K562 (cell line): ENCODE results near the gene PHACTR3. TPM values are rescaled to one million over a fixed set of nuclear protein-coding genes. Genes with fewer than 3 reads are reported as not detected.

ENCODE experiments used
- ATAC-seq: fragments of 200-7000 bp; cut with Tn5 transposase; 3 replicates; pipeline ENCODE4 v1.9.1; 2020; ENCODE audit warnings: moderate library complexity
- BruUV-seq: library from RNA; stranded (reverse); fragments of 400-500 nt; replicated peaks from 2 replicates; lab custom pipeline; 2021; lab: Mats Ljungman, UMichigan
- CTCF ChIA-PET: fragments of 300-600 bp; formaldehyde crosslinking; extraction: SDS; loops from one replicate; lab custom pipeline; 2021; ENCODE audit warnings: low intra/inter-chr PET ratio; lab: Yijun Ruan, JAX
- POLR2A ChIA-PET: fragments of 300-600, 350-650 bp; sonication (Branson Sonifier 250); formaldehyde crosslinking; extraction: SDS; loops from one replicate; lab custom pipeline; 2021; ENCODE audit warnings: antibody characterized with exemption, inconsistent platforms; lab: Yijun Ruan, JAX
- DNase-seq, 4 experiments: peaks; one replicate each; pipeline versions ENCODE4 v3.0.0 to v3.0.0-alpha.2; 2011 to 2018; ENCODE audit warnings: low spot score in 3 of 4, mixed read lengths in 3 of 4; ENCODE audit errors: extremely low read depth in 1 of 4
- FAIRE-seq: peaks from 2 replicates; lab custom pipeline; 2011; peaks lifted over from hg19 to GRCh38; lab: Jason Lieb, UNC
- H2AFZ ChIP-seq: 2 replicates; pipeline ENCODE4 v1.6.0; 2011; ENCODE audit warnings: low read depth, low read length, control low read depth, inconsistent platforms
- H3K27ac ChIP-seq: fragments of 200-600 bp; 3 replicates; pipeline ENCODE4 v1.8.0; 2011; ENCODE audit warnings: low read depth, mild to moderate bottlenecking, control low read depth, inconsistent platforms, low read length, moderate library complexity, mixed read lengths; ENCODE audit errors: extremely low read depth
- H3K27me3 ChIP-seq, 2 experiments: fragments of 300-600 bp in 1 of 2; 2 replicates in 1 of 2; 3 replicates in 1 of 2; pipeline versions ENCODE4 v1.6.0 to v1.8.0; 2011; ENCODE audit warnings: inconsistent platforms in 2 of 2, low read length in 2 of 2, mild to moderate bottlenecking in 1 of 2, mixed read lengths in 1 of 2, moderate library complexity in 1 of 2; ENCODE audit not compliant: control insufficient read depth in 2 of 2, insufficient read depth in 2 of 2
- H3K36me3 ChIP-seq: fragments of 300-600 bp; 3 replicates; pipeline ENCODE4 v1.8.0; 2011; ENCODE audit warnings: mild to moderate bottlenecking, low read length, inconsistent platforms; ENCODE audit not compliant: control insufficient read depth, insufficient read depth
- H3K4me1 ChIP-seq, 2 experiments: fragments of 200-600 bp in 1 of 2; replicated peaks in 1 of 2; 2 replicates in 1 of 2; 3 replicates in 1 of 2; pipeline versions ENCODE4 v1.5.1 to v1.8.0; 2011; ENCODE audit warnings: inconsistent platforms in 2 of 2, low read length in 2 of 2, mild to moderate bottlenecking in 1 of 2, mixed read lengths in 1 of 2, moderate library complexity in 1 of 2; ENCODE audit not compliant: control insufficient read depth in 2 of 2, insufficient read depth in 2 of 2
- H3K4me2 ChIP-seq: 2 replicates; pipeline ENCODE4 v1.6.1; 2011; ENCODE audit warnings: low read length, control low read depth, inconsistent platforms, mixed read lengths; ENCODE audit not compliant: insufficient read depth
- H3K4me3 ChIP-seq: fragments of 200-600 bp; sonication (generic), shearing (Covaris generic); 2 replicates; pipeline ENCODE4 v1.5.1; 2016; ENCODE audit warnings: control low read depth, inconsistent platforms
- H3K79me2 ChIP-seq: fragments of 200-600 bp; 3 replicates; pipeline ENCODE4 v1.8.0; 2011; ENCODE audit warnings: low read length, inconsistent platforms; ENCODE audit not compliant: control insufficient read depth, insufficient read depth
- H3K9ac ChIP-seq, 2 experiments: 2 replicates each; pipeline versions ENCODE4 v1.6.0 to v1.6.1; 2011; ENCODE audit warnings: low read depth in 2 of 2, low read length in 2 of 2, control low read depth in 1 of 2, inconsistent platforms in 1 of 2, mild to moderate bottlenecking in 1 of 2, mixed read lengths in 1 of 2; ENCODE audit not compliant: insufficient read depth in 1 of 2
- H3K9me1 ChIP-seq: one replicate; pipeline ENCODE4 v1.6.0; 2011; ENCODE audit warnings: inconsistent platforms, mild to moderate bottlenecking, low read length, moderate library complexity; ENCODE audit not compliant: control insufficient read depth, insufficient read depth
- H3K9me3 ChIP-seq: replicated peaks from 2 replicates; pipeline ENCODE4 v1.5.1; 2011; ENCODE audit warnings: low read depth, low read length, inconsistent platforms; ENCODE audit not compliant: control insufficient read depth, insufficient read depth
- H4K20me1 ChIP-seq: replicated peaks from 2 replicates; pipeline ENCODE4 v1.6.1; 2011; ENCODE audit warnings: low read length, inconsistent platforms, mixed read lengths; ENCODE audit not compliant: control insufficient read depth, insufficient read depth
- CHCHD3 ChIP-seq: fragments of 250-450 bp; sonication (Bioruptor Pico); IDR thresholded peaks from 2 replicates; pipeline ENCODE4 v2.1.2; 2022; ENCODE audit warnings: mild to moderate bottlenecking
- HSF4 ChIP-seq: fragments of 250-450 bp; sonication (Bioruptor Pico); IDR thresholded peaks from 2 replicates; pipeline ENCODE4 v2.1.2; 2022; ENCODE audit warnings: mild to moderate bottlenecking, moderate library complexity, borderline replicate concordance
- RAD21 ChIP-seq, 2 experiments: fragments of 250-450 bp in 1 of 2; fragments of 450-650 bp in 1 of 2; sonication (Bioruptor Pico) in 1 of 2; formaldehyde crosslinking in 1 of 2; IDR thresholded peaks in 1 of 2; conservative IDR thresholded peaks in 1 of 2; 2 replicates each; pipeline versions ENCODE4 v1.4.0 to v1.8.0; 2020 to 2022; ENCODE audit warnings: mild to moderate bottlenecking in 2 of 2, moderate library complexity in 1 of 2
- ZNF707 ChIP-seq: fragments of 250-450 bp; sonication (Bioruptor Pico); conservative IDR thresholded peaks from 2 replicates; pipeline ENCODE4 v1.8.0; 2022; ENCODE audit warnings: inconsistent platforms, mild to moderate bottlenecking, moderate library complexity
- WGBS: fragments of 100-300 bp; shearing (Covaris generic); methylation state at CpG from one replicate; pipeline ENCODE4 v1.1.6; 2016; ENCODE audit warnings: low coverage, mixed read lengths; ENCODE audit not compliant: insufficient coverage; ENCODE audit errors: missing lambda C conversion rate; 5-methylcytosine and 5-hydroxymethylcytosine counted together
- in situ Hi-C: fragments of 300-500 bp; cut with MboI; formaldehyde crosslinking; loops from 4 replicates; pipeline ENCODE4 v1.15.0; 2018; ENCODE audit warnings: inconsistent platforms, mixed read lengths
- intact Hi-C: fragments of 100-400 bp; cut with micrococcal nuclease; formaldehyde crosslinking; loops from 2 replicates; pipeline ENCODE4 v1.14.2; 2022
- polyA plus RNA-seq, 8 experiments: library from polyadenylated mRNA; depleted of rRNA in 4 of 8; stranded (reverse) in 5 of 8; unstranded in 3 of 8; fragments of >200 nt; fragmentation: Nextera tagmentation in 2 of 8; fragmentation: Illumina TruSeq in 1 of 8; extraction: Ambion mirVana in 2 of 8; extraction: Trizol in 1 of 8; gene quantifications; 2 replicates each; pipeline versions ENCODE4 v1.2.1 to v1.2.3, GENCODE V29; 2011 to 2014; ENCODE audit warnings: inconsistent platforms in 1 of 8, missing spikeins in 1 of 8
- total RNA-seq, 7 experiments: library from RNA; depleted of rRNA in 6 of 7; stranded (reverse); fragments of >200 nt in 6 of 7; fragmentation: Illumina TruSeq in 2 of 7; extraction: Trizol in 2 of 7; gene quantifications; 2 replicates each; pipeline versions ENCODE4 v1.2.1 to v1.2.3, GENCODE V29; 2011 to 2021; ENCODE audit warnings: low replicate concordance in 1 of 7
- TF ChIP-seq, protein P1 (sequence below): fragments of 250-450 bp; sonication (Bioruptor Pico); IDR thresholded peaks from 2 replicates; pipeline ENCODE4 v1.9.0; 2021; ENCODE audit warnings: mild to moderate bottlenecking, inconsistent platforms
- TF ChIP-seq, protein P2 (sequence below), 3 experiments: fragments of 200-800 bp in 1 of 3; fragments of 250-450 bp in 1 of 3; fragments of 450-650 bp in 1 of 3; sonication (Bioruptor Pico) in 1 of 3; sonication (Bioruptor generic) in 1 of 3; formaldehyde crosslinking in 1 of 3; IDR thresholded peaks; 2 replicates each; pipeline versions ENCODE4 v1.6.1 to v1.8.0; 2016 to 2022; ENCODE audit warnings: mild to moderate bottlenecking in 2 of 3, missing genetic modification characterization in 2 of 3, missing compliant biosample characterization in 1 of 3, moderate library complexity in 1 of 3
- TF ChIP-seq, protein P3 (sequence below), 3 experiments: IDR thresholded peaks in 2 of 3; conservative IDR thresholded peaks in 1 of 3; 2 replicates each; pipeline ENCODE4 v1.5.1; 2011 to 2012; ENCODE audit warnings: low read length in 3 of 3, mild to moderate bottlenecking in 3 of 3, control low read depth in 2 of 3, improper control_type of control experiment in 1 of 3, inconsistent platforms in 1 of 3, low read depth in 1 of 3, mixed read lengths in 1 of 3, moderate library complexity in 1 of 3; ENCODE audit not compliant: insufficient read depth in 2 of 3

The PHACTR3 gene
- total and polyA plus RNA-seq, 9 of the 15 experiments (the other 6 are each of a cell fraction or from before 2014, with no cell fraction given): not detected

DNA sequence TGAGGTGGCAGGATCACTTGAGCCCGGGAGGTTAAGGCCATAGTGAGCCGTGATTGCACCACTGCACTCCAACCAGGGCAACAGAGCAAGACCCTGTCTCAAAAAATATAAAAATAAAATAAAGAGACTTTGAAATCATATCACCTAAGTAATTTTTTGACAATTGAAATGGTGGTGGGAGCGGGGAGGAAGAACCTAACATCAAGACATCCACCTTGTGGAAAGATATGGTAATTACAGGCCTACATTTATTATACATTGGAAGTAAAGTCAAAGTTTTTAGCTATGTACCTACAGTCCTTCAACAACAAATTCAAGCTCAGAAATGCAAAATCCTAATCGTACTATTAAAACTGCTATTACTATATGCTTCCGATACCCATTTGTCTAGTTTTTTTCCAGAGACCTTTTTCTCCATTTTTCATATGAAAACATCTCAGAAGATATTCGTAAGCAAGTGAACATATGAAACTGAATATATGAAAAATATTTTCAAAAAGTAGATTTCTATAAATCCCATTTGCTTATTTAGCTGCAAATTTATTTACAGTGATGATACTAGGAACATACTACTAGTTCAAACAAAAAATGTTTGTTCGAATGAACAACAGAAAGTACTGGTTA is 245.8 kb downstream of the PHACTR3 start:
- H3K4me2 ChIP-seq: no peak overlapping the region
- DNase-seq: peak; percentile 30 to 38 (median 35)
- H3K27me3 ChIP-seq: no peaks in the 10 kb centered on the region
- no peaks in the 10 kb centered on the region for H3K79me2 ChIP-seq
- ChIA-PET POLR2A (interaction anchor here (0.9 kb wide), 1 partner anchor 11 kb away, joined by 3 read pairs; no protein-coding TSS in a partner anchor), CTCF (interaction anchor here (0.6 kb wide), 1 partner anchor 251 kb away, joined by 3 read pairs; no protein-coding TSS in a partner anchor)
- in situ Hi-C loops: no loop called here
- peak; percentile 72 for ATAC-seq
- H3K9ac ChIP-seq: no peak overlapping the region
- BruUV-seq: no TSS peak
- 4% methylated on average over 7 of the region's 7 CpGs for WGBS
- H3K4me3 ChIP-seq: no peak overlapping the region
- no peaks in the 10 kb centered on the region for H3K4me1 ChIP-seq
- H4K20me1 ChIP-seq: no peaks in the 10 kb centered on the region
- no peak overlapping the region for H3K27ac ChIP-seq
- intact Hi-C loops: loop anchor here (1.0 kb wide), 1 partner anchor 67 kb away; no protein-coding TSS in a partner anchor
- no peaks in the 10 kb centered on the region for H3K36me3 ChIP-seq
- TF ChIP-seq, protein P1, sequence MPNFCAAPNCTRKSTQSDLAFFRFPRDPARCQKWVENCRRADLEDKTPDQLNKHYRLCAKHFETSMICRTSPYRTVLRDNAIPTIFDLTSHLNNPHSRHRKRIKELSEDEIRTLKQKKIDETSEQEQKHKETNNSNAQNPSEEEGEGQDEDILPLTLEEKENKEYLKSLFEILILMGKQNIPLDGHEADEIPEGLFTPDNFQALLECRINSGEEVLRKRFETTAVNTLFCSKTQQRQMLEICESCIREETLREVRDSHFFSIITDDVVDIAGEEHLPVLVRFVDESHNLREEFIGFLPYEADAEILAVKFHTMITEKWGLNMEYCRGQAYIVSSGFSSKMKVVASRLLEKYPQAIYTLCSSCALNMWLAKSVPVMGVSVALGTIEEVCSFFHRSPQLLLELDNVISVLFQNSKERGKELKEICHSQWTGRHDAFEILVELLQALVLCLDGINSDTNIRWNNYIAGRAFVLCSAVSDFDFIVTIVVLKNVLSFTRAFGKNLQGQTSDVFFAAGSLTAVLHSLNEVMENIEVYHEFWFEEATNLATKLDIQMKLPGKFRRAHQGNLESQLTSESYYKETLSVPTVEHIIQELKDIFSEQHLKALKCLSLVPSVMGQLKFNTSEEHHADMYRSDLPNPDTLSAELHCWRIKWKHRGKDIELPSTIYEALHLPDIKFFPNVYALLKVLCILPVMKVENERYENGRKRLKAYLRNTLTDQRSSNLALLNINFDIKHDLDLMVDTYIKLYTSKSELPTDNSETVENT (CRISPR knock-in tag): no peak
- TF ChIP-seq, protein P2, sequence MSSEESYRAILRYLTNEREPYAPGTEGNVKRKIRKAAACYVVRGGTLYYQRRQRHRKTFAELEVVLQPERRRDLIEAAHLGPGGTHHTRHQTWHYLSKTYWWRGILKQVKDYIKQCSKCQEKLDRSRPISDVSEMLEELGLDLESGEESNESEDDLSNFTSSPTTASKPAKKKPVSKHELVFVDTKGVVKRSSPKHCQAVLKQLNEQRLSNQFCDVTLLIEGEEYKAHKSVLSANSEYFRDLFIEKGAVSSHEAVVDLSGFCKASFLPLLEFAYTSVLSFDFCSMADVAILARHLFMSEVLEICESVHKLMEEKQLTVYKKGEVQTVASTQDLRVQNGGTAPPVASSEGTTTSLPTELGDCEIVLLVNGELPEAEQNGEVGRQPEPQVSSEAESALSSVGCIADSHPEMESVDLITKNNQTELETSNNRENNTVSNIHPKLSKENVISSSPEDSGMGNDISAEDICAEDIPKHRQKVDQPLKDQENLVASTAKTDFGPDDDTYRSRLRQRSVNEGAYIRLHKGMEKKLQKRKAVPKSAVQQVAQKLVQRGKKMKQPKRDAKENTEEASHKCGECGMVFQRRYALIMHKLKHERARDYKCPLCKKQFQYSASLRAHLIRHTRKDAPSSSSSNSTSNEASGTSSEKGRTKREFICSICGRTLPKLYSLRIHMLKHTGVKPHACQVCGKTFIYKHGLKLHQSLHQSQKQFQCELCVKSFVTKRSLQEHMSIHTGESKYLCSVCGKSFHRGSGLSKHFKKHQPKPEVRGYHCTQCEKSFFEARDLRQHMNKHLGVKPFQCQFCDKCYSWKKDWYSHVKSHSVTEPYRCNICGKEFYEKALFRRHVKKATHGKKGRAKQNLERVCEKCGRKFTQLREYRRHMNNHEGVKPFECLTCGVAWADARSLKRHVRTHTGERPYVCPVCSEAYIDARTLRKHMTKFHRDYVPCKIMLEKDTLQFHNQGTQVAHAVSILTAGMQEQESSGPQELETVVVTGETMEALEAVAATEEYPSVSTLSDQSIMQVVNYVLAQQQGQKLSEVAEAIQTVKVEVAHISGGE (CRISPR knock-in tag; IDR thresholded peaks at IDR 0.05): no peak
- TF ChIP-seq RAD21 (CRISPR knock-in tag; conservative IDR thresholded peaks at IDR 0.05 in 1 of 2, IDR thresholded peaks at IDR 0.05 in 1 of 2) (peak; percentile 12 to 45; a peak in 2 of 4 replicates), HSF4 (CRISPR knock-in tag) (no peak), CHCHD3 (CRISPR knock-in tag) (no peak), ZNF707 (CRISPR knock-in tag) (no peak)
- TF ChIP-seq, protein P3, sequence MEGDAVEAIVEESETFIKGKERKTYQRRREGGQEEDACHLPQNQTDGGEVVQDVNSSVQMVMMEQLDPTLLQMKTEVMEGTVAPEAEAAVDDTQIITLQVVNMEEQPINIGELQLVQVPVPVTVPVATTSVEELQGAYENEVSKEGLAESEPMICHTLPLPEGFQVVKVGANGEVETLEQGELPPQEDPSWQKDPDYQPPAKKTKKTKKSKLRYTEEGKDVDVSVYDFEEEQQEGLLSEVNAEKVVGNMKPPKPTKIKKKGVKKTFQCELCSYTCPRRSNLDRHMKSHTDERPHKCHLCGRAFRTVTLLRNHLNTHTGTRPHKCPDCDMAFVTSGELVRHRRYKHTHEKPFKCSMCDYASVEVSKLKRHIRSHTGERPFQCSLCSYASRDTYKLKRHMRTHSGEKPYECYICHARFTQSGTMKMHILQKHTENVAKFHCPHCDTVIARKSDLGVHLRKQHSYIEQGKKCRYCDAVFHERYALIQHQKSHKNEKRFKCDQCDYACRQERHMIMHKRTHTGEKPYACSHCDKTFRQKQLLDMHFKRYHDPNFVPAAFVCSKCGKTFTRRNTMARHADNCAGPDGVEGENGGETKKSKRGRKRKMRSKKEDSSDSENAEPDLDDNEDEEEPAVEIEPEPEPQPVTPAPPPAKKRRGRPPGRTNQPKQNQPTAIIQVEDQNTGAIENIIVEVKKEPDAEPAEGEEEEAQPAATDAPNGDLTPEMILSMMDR (IDR thresholded peaks at IDR 0.05 in 2 of 3, conservative IDR thresholded peaks at IDR 0.05 in 1 of 3; ENCODE audit: insufficient read depth in 2 of 3, low read depth in 1 of 3, low read length in 3 of 3): peak; percentile 24 to 61 (median 46); a peak in 4 of 6 replicates
- no peaks in the 10 kb centered on the region for H3K9me1 ChIP-seq
- peak; percentile 72 for FAIRE-seq
- no peak overlapping the region for H2AFZ ChIP-seq
- no peaks in the 10 kb centered on the region for H3K9me3 ChIP-seq
